Neural cell (in vitro differentiated cells): ENCODE data around the gene CLSTN2. TPM values are rescaled to one million over a fixed set of nuclear protein-coding genes. Genes with fewer than 3 reads are reported as not detected.

ENCODE experiments used
- H2AFZ ChIP-seq: fragments of 200-600, 300-800 bp; sonication (generic), shearing (Covaris generic); 2 replicates; pipeline ENCODE4 v1.6.0; 2014; ENCODE audit warnings: low read depth, mild to moderate bottlenecking, antibody characterized with exemption, low read length, moderate library complexity
- H3F3A ChIP-seq: fragments of 200-600 bp; shearing (Covaris generic); 2 replicates; pipeline ENCODE4 v1.6.1; 2016; ENCODE audit warnings: mild to moderate bottlenecking, moderate library complexity, mixed read lengths, antibody characterized with exemption, low read length; ENCODE audit not compliant: insufficient read depth, poor library complexity, severe bottlenecking
- H3K27ac ChIP-seq: fragments of 200-600, 300-800 bp; sonication (generic), shearing (Covaris generic); 2 replicates; pipeline ENCODE4 v1.5.1; 2014; ENCODE audit warnings: mild to moderate bottlenecking, low read length, moderate library complexity
- H3K27me3 ChIP-seq: fragments of 300-800, 200-600 bp; sonication (generic), shearing (Covaris generic); 2 replicates; pipeline ENCODE4 v1.6.0; 2014; ENCODE audit warnings: mild to moderate bottlenecking, low read depth, low read length, moderate library complexity; ENCODE audit not compliant: insufficient read depth
- H3K36me3 ChIP-seq: fragments of 300-800, 200-600 bp; sonication (generic), shearing (Covaris generic); 2 replicates; pipeline ENCODE4 v1.5.1; 2014; ENCODE audit warnings: mild to moderate bottlenecking, antibody characterized with exemption, low read length, moderate library complexity; ENCODE audit not compliant: insufficient read depth
- H3K4me2 ChIP-seq: fragments of 300-800, 200-600 bp; sonication (generic), shearing (Covaris generic); 2 replicates; pipeline ENCODE4 v1.6.0; 2014; ENCODE audit warnings: mild to moderate bottlenecking, low read length
- H3K4me3 ChIP-seq: fragments of 300-800, 200-600 bp; sonication (generic), shearing (Covaris generic); 2 replicates; pipeline ENCODE4 v1.5.1; 2014; ENCODE audit warnings: mild to moderate bottlenecking, low read length, moderate library complexity
- H3K79me2 ChIP-seq: fragments of 200-600 bp; shearing (Covaris generic); replicated peaks from 2 replicates; pipeline ENCODE4 v1.6.0; 2014; ENCODE audit warnings: mild to moderate bottlenecking, low read length, moderate library complexity; ENCODE audit not compliant: insufficient read depth
- H3K9ac ChIP-seq: fragments of 300-800, 200-600 bp; sonication (generic), shearing (Covaris generic); 2 replicates; pipeline ENCODE4 v1.6.1; 2016; ENCODE audit warnings: mild to moderate bottlenecking, low read length, mixed read lengths
- H3K9me2 ChIP-seq: fragments of 200-600 bp; shearing (Covaris generic); 2 replicates; pipeline ENCODE4 v1.6.1; 2016; ENCODE audit warnings: mild to moderate bottlenecking, low read length, mixed read lengths; ENCODE audit not compliant: insufficient read depth
- H3K9me3 ChIP-seq: fragments of 200-600, 300-800 bp; sonication (generic), shearing (Covaris generic); 2 replicates; pipeline ENCODE4 v1.6.1; 2016; ENCODE audit warnings: mild to moderate bottlenecking, mixed run types, low read length, moderate library complexity, mixed read lengths
- H4K20me1 ChIP-seq: fragments of 200-600 bp; shearing (Covaris generic); 2 replicates; pipeline ENCODE4 v1.6.1; 2016; ENCODE audit warnings: mild to moderate bottlenecking, mixed run types; ENCODE audit not compliant: insufficient read depth
- CTCF ChIP-seq: fragments of 450-650 bp; IDR thresholded peaks from 2 replicates; pipeline ENCODE4 v1.5.1; 2014; ENCODE audit warnings: antibody characterized with exemption, mild to moderate bottlenecking, moderate library complexity; ENCODE audit not compliant: poor library complexity, severe bottlenecking
- EP300 ChIP-seq: fragments of 450-650 bp; conservative IDR thresholded peaks from 2 replicates; pipeline ENCODE4 v1.6.1; 2014; ENCODE audit warnings: antibody characterized with exemption, mild to moderate bottlenecking, moderate library complexity; ENCODE audit not compliant: poor library complexity, severe bottlenecking
- EZH2 ChIP-seq: fragments of 200-600, 300-800 bp; shearing (Covaris generic), sonication (generic); IDR thresholded peaks from 2 replicates; pipeline ENCODE4 v1.6.1; 2014; ENCODE audit warnings: antibody characterized with exemption, low read length, borderline replicate concordance, mild to moderate bottlenecking; ENCODE audit not compliant: insufficient read depth, poor library complexity, severe bottlenecking
- MXI1 ChIP-seq: fragments of 450-650 bp; conservative IDR thresholded peaks from 2 replicates; pipeline ENCODE4 v1.6.1; 2014; ENCODE audit warnings: antibody characterized with exemption, mild to moderate bottlenecking; ENCODE audit not compliant: poor library complexity, severe bottlenecking
- POLR2AphosphoS5 ChIP-seq: IDR thresholded peaks from 2 replicates; pipeline ENCODE4 v1.6.1; 2012
- RAD21 ChIP-seq: fragments of 450-650 bp; conservative IDR thresholded peaks from 2 replicates; pipeline ENCODE4 v1.6.1; 2014; ENCODE audit warnings: antibody characterized with exemption, mild to moderate bottlenecking, moderate library complexity
- REST ChIP-seq: IDR thresholded peaks from 2 replicates; pipeline ENCODE4 v1.6.1; 2012; ENCODE audit warnings: borderline replicate concordance
- SMC3 ChIP-seq: fragments of 450-650 bp; conservative IDR thresholded peaks from 2 replicates; pipeline ENCODE4 v1.6.1; 2014; ENCODE audit warnings: antibody characterized with exemption, mild to moderate bottlenecking, moderate library complexity; ENCODE audit not compliant: poor library complexity
- TAF1 ChIP-seq: IDR thresholded peaks from 2 replicates; pipeline ENCODE4 v1.6.1; 2012; ENCODE audit warnings: low read depth
- polyA plus RNA-seq: library from polyadenylated mRNA; depleted of rRNA; stranded (reverse); fragments of >200 nt; gene quantifications from 2 replicates; pipeline ENCODE4 v1.2.3, GENCODE V29; 2014

CLSTN2 gene
- polyA plus RNA-seq, 1 donor from 2014 or later = 10.7 TPM

GRCh38 chr3:140344601-140345205 lies 409.7 kb downstream of the CLSTN2 start:
- no peaks in the 10 kb centered on the region for H3K9me2 ChIP-seq
- no peak overlapping the region for H3K4me3 ChIP-seq
- H3K36me3 ChIP-seq = no peaks in the 10 kb centered on the region
- H2AFZ ChIP-seq = no peak overlapping the region
- no peaks in the 10 kb centered on the region for H3K79me2 ChIP-seq
- no peaks in the 10 kb centered on the region for H4K20me1 ChIP-seq
- no peaks in the 10 kb centered on the region for H3K27me3 ChIP-seq
- no peak overlapping the region for H3K27ac ChIP-seq
- TF ChIP-seq EZH2 (no peak), POLR2AphosphoS5 (no peak), SMC3 (no peak), TAF1 (no peak), CTCF (no peak), EP300 (no peak), MXI1 (no peak), RAD21 (no peak), REST (no peak)
- H3F3A ChIP-seq = no peaks in the 10 kb centered on the region
- H3K9ac ChIP-seq = no peak overlapping the region
- no peak overlapping the region for H3K4me2 ChIP-seq
- H3K9me3 ChIP-seq = no peaks in the 10 kb centered on the region

DNA sequence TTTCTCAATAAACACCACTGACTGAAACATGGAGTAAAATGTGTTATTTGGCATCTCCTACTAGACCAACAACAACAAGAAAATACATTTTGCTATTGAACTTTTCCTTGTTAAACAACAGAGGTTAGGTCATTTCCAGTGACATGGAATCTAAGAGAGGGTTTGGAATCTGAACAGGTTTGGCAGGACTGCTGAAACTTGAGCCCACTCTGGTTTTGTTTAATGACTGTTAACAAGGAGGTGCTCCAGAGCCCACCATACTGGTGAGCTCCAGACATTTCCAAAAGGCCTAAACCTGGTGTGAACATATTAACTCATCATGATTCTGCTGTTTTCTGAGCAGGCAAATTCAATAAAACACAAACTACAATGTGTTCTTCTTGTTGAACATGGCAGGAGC lies 412.2 kb downstream of the CLSTN2 start:
- no peaks in the 10 kb centered on the region for H3K27me3 ChIP-seq
- H3K36me3 ChIP-seq = no peaks in the 10 kb centered on the region
- H2AFZ ChIP-seq = no peak overlapping the region
- H4K20me1 ChIP-seq = no peaks in the 10 kb centered on the region
- H3K79me2 ChIP-seq = no peaks in the 10 kb centered on the region
- H3K9me3 ChIP-seq = no peaks in the 10 kb centered on the region
- H3F3A ChIP-seq = no peaks in the 10 kb centered on the region
- no peak overlapping the region for H3K4me3 ChIP-seq
- H3K27ac ChIP-seq = no peak overlapping the region
- TF ChIP-seq TAF1 = no peak
- no peak for TF ChIP-seq RAD21
- no peak for TF ChIP-seq EZH2
- no peak for TF ChIP-seq MXI1
- TF ChIP-seq EP300 = no peak
- no peak for TF ChIP-seq POLR2AphosphoS5
- no peak for TF ChIP-seq REST
- no peak for TF ChIP-seq SMC3
- no peak for TF ChIP-seq CTCF
- H3K4me2 ChIP-seq = no peak overlapping the region
- no peaks in the 10 kb centered on the region for H3K9me2 ChIP-seq
- H3K9ac ChIP-seq = no peak overlapping the region
